Occipital lobe (tissue), 2 donors: Measurements from ENCODE around the gene BTC. TPM values are rescaled to one million over a fixed set of nuclear protein-coding genes. Genes with fewer than 3 reads are reported as not detected.
"Not testable (repeated sequence)": the region's sequence is repeated elsewhere in the genome, so short reads cannot be mapped to it uniquely, and the experiment has no call there.

Source experiments
- DNase-seq: peaks from one replicate; lab custom pipeline; 2025; lab: John Stamatoyannopoulos, UW
- total RNA-seq: library from RNA; depleted of rRNA; stranded (reverse); fragments of >200 nt; gene quantifications from one replicate; pipeline ENCODE4 v1.2.3, GENCODE V29; 2014

Gene BTC
- total RNA-seq, 1 donor from 2014 or later = 0.31 TPM

DNA sequence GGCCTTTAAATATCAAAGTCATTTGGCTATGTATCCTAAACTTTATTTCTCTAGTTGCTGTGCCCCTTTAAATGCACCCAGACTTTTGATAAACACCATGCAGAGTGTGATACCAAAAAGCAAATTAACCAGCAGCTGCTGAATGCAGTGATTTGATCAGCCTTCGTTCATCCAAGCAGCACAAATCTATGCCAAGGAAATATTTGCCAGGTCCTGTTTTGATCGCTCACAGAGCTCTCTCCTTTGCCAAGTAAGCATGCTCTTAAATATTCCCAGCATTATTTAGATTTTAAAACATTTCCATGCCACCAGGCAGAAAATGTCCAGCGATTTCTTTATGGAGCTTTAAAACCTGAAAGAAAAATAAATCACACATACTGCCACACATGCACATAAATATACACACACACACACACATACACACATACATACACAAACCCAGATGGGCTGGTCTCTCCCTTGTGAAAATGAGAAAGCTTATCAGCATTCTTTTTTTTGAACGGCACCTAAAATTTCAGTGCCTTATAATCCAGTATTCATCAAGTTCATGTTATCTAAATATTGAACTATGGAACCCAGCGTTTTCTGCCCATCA lies 35.7 kb downstream of the BTC start:
- no peak for DNase-seq

DNA sequence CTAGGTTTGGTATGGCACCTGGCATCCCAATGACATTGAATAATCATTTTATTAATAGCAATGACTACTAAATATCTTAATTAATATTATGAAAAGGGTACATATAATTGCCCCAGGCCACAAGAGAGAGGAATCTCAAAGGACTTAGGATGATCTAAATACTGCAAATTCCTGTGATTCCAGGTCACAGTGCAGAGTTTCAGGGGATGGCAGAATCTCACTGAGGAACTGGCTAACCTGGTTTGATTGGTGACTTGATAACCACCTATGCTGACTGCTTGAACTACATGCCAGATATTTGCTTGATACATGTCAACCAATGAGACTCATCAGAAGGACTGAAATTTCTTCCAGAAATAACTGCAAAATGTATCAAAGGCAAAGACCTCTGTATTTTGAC lies 37.2 kb downstream of the BTC start:
- no peak for DNase-seq

DNA sequence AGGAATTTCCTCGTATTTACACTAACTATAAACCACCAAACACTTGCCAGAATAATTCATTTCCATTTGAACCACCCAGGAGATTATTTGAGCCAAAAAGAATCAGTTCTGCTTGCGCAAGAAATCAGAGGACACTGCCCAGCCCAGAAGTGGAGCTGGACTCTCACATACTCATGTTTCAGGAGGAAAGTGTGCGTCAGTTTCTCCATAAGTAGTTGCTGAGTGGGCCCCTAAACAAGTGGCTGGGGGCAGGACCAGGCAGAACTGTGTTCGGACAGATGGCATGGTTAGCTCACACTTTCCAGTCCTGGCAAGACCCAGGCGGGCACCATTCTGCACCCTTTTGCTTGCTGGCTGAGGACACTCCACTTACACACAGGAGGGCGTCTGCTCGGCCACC lies 38.8 kb downstream of the BTC start:
- DNase-seq = no peak

DNA sequence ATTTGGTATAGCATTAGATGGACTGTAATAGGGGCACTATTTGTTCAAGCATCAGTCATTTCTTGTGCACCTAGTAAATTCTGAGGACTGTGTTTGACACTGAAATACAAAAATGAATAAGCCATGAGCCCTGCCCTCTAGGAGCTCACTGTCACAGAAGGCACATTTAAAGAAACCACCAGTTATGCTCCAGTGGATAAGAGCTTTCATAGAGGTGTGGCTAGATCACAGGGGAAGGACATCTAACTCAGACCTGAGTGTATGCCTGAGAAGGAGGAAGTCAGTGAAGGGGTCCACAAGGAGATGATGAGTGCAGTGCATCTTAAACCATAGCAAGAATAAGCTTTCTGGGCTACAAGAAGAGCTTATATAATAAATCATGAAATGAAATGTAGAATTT lies 40.1 kb downstream of the BTC start:
- no peak for DNase-seq

DNA sequence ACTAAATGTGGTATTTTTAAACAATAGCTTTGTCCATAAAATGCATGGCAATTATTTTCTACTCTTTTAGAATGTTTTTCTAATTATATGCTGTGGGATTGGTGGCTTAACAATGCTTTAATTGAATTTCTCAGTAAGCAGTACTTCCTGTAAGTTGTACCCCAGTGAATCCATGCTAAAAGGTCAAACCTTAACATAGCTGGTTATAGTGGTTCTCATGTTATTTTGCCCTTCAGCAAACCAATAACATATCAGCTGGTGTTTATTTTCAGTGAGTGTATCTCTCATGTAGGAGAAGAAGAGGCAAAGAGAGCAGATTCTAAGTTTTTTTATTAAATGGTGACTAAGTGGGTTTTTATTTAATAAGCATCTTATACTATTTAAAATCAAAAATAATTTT lies 41.5 kb downstream of the BTC start:
- no peak for DNase-seq

DNA sequence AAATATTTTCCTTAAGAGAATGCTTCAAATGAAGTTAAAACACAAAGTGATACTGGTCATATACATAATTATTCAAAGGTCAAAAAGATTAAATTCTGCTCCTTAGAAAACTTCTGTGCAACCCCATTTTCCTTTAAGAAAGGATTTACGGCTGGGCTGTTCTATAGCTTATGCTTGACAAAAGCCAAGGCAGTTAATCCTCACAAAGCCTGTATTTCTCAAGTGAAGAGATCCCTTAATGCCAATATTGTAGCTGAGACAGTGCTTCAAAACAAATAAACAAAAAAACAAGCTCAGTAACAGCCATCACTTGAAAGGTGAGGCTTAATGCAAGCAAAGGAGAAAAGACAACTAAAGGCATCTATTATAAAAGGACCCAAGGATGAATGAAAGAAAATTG lies 42.5 kb downstream of the BTC start:
- no peak for DNase-seq

DNA sequence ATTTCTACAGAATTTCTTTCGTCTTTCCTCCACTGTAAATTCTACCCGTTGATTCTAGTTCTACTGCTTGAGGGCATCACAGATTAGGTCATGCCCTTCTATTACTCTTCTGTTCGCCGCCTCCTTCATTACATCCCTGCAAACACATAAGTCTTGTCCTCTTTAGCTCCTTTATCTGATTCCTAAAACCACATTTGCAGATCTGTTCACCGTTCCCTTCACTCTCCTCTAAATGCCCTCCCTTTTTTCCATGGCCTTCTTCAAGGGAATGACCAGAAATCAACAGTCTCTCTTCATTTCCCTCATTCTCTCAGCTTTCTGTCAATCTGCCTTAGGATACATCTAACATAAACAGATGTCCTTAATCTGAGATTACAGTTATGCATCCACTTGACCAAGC lies 43.1 kb downstream of the BTC start:
- no peak for DNase-seq

DNA sequence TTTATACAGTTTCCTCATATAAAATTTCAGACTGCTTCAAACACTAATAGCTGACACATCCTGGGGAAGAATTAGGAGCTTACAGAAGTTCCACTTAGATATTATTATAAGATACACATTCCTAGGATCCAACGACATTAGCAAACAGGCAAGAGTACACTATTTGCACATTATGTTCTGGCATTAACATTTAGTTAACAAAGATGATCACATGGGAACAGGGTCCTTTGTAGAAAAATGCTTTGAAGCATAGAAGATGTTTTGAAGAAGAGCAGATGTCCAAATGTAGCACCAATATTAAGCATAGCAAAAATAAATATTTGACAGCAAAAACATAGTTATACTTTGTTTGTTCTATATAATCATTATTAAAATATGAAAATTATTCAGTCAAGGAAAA lies 52.1 kb downstream of the BTC start:
- no peak for DNase-seq

DNA sequence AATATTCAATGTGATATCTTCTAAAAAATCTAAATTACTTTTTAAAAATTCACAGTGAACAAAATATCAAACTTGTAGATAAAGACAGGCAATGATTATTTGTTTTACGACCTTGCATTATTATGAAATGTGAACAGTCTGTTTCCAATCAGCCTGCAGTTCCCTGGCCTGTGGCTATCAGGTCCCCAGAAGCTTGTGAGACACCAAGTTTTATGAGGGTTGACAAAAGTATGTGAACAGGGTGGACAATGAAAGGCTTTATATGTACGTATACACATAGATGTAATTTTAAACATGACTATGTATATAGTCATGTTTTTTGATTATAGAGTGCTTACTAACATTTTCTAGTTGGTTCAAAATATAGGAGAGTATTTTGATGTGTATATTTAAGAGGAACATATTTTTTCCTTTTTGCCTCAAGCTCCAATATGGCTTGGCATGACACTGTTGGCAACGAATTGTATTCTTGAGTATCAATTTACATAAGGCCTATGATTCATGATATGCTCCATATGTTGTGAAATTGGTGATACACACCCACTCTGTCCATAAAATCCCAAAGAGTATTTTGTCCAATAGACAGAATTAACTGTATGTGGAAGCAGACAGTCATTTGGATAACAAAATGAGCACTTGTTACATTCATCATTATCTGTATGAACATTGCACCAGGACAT lies 55.7 kb downstream of the BTC start:
- no peak for DNase-seq

DNA sequence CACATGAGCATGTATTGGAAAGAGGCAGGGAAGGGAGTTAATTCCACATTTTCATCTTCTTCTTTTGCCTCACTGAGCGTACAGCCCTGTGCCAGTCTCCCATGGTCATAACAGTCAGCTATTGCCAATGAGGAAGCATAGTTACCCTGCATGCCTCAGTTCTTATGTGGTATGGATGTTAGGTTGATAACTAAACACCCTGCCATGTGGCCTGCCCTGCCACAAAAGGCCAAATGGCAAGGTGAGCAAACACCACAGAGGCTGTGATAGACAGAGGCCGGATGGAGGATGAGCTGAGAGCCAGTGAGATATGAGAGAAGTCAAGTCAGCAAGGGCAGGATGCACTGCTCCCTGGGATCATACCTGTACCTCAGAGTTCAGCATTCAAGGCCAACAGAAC lies 59.3 kb downstream of the BTC start:
- DNase-seq = no peak

DNA sequence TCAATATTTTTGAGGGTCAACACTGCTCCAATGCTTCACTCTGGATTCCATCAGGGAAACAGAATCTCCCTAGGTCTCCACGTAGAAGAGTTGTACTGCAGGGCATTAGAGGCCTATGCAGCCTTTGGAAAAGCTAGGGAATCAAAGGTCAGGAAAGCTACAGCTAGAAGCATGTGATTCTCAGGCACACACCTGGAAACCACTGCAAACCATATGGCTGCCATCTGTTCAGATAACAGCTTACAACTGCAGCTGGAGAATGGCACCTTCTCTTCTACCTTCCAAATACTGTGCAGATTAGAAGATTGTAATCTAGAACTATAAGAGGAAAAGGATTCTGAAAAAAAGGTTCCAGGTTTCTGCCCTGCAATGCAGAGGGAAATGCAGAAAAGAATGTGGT lies 60.6 kb downstream of the BTC start:
- no peak for DNase-seq

DNA sequence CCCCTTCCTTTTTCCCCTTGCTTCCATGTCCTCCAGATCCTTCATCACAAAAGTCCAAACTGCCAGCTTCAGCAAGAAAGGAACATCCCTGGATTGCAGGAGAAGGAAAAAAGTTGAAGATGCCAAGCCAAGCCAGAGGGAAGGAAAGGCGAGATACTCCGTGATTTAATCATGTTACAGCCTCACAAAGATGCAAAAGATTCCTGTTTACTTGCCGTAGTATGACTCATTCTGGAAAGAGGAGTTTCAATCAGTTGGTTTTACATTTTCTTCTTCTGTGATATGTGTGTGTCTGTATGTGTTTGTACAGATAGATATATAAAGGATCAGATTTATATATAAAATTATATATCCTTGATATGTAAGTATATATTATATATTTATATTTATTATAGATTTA lies 69.3 kb downstream of the BTC start:
- DNase-seq = no peak

DNA sequence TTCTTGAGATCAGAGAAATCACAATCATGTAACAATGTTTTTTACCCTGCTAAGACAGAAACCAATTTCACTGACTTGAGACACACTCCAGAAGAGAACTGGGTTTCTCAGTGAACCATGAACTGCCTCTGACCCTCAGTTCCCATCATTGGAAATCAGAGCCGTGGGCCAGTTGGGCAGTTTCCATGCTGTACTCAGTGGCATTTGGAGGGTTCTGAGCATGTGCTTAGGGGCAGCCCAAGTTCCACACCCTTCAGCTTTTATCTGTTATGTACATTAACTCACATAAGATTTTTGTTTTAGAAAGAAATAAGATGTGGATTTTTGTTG lies 77.9 kb downstream of the BTC start:
- DNase-seq = no peak

DNA sequence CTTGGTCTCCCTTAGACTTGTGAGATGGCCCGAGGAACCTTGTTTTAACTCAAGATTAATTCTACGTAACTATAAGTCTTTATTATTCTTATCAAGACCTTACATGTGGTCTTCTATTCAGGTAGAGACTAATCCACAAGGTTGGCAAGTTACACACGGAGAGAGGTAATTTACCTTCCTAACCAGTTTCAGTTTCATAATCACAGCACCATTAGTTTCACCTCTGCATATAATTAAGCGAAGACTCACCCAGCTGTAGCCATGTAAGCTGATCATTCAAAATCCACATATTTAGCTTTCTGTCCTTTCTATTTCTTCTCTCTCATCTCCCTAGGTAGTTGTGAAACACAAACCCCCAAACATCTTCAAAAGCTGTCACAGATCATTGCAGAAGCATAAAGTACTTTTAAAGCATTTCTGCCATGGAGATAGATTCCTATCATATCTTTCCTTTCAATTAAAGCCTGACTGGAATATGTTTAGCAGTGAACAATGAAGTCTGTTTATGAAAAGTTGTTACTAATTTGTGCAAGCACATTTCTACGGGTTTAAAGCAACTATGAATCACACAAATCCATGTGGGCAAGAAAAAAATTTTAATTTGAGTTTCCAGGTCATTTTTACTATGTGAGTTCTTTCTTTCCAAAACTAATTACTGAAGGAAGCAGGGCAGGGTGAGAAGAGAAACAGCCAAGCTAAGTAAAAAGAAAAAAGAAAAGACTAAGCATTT lies 78.5 kb downstream of the BTC start:
- DNase-seq = no peak

DNA sequence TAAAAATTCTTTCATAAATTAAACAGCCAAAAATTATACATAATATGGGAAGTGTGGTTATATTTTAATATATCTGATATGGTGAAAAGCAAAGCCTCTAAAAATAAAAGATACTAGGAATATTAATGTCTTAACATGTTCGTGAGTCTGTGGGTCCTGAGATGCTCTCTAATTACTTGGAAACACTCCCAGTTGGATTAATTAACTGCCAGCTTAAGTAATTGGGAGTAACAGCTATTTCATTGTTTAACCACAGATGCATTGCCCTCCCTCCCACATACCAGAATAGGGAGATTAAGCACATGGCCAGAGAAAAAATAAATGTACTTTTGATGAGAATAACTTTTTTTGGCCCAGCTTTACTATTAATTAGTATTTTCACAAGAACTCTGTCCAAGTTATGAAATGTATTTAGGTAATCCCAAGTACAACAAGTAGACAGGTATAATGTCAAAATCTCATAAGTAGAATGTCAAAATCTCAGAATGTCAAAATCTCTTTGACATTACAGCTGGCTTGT lies 79.7 kb downstream of the BTC start:
- DNase-seq = no peak

DNA sequence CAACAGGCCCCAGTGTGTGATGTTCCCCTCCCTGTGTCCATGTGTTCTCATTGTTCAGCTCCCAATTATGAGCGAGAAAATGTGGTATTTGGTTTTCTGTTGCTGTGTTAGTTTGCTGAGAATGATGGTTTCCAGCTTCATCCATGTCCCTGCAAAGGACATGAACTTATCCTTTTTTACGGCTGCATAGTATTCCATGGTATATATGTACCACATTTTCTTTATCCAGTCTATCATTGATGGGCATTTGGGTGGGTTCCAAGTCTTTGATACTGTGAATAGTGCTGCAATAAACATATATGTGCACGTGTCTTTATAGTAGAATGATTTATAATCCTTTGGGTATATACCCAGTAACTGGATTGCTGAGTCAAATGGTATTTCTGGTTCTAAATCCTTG lies 86.2 kb downstream of the BTC start:
- DNase-seq = not testable (repeated sequence)

Other genes with a start within 250 kb of the BTC start
- gene PARM1, start 138.6 kb upstream of the BTC start, total RNA-seq = 8.6 TPM